ENCODE results near the gene SLC6A9. TPM values are rescaled to one million over a fixed set of nuclear protein-coding genes. Genes with fewer than 3 reads are reported as not detected.

SLC6A9 gene
- total and polyA plus RNA-seq, 2 donors from 2014 or later = 2.0 to 12.6 TPM

DNA sequence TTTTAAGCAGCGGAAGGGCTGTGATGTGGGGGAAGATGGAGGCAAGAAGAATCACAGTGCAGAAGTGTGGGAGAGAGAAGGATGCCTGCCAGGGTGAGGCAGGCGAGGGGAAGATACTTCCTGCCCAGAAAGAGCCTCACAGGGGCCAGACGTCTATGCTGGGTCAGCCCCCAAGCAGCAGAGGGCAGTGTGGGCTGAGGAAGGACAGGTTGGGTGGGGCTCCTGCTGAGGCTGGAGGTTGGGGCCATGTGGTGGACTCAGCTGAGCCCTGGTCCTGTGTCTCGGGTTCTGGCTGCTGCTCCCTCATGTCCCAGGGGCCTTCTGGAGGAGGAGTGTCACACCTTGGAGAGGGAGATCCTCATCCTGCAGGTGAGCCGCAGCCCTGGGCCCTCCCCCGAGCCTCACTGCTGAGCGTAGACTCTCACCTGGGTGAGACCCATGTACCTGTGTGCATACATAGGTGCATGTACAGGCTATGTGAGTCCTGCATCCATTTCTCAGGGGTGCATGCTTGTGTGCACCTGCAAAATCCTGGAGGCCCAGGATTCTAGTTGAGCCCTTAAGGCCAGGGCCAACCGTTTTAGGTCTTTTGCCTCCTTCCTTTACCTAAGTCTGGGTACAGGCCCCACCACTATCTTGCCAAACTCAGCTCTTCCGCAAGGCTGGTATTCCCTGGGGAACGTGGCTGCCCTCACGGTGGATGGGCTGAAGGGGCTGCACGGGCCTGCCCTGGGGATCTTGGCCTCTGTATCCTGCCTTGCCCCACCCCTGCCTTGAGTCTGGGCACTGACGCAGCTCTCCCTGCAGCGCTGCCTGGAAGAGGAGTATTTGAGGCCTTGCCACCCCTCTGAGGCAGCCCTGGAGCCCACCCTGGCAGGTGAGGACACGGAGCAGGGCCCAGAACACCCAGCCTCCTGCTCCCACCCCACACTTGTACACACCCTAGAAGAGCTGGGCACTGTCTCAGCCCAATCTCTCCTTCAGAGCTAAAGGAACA lies 36.2 kb downstream of the SLC6A9 start:
- TF ChIP-seq CTCF (IDR thresholded peaks at IDR 0.05; ENCODE audit: borderline replicate concordance, extremely low read depth, insufficient read depth) = no peak
- intact Hi-C loops (cut with DNase I) = no loop called here
- Histone ChIP-seq H3K4me1 (ENCODE audit: control insufficient read depth in 2 of 3, insufficient read depth in 2 of 3, low read depth in 1 of 3, low read length in 3 of 3) (peaks cover 0 to 14% (median 0%) of the 10 kb centered on the region in 3 donors), H3K9me3 (ENCODE audit: control insufficient read depth in 2 of 3, insufficient read depth in 1 of 3, low read length in 3 of 3) (no peaks in the 10 kb centered on the region), H3K4me3 (ENCODE audit: low read length in 3 of 3) (no peak overlapping the region), H3K27ac (ENCODE audit: low read depth in 2 of 2, low read length in 2 of 2) (no peak overlapping the region), H3K27me3 (ENCODE audit: control insufficient read depth, insufficient read depth, low read length) (no peaks in the 10 kb centered on the region), H3K36me3 (ENCODE audit: control insufficient read depth in 2 of 3, insufficient read depth in 3 of 3, low read length in 3 of 3) (no peaks in the 10 kb centered on the region), H3K9ac (ENCODE audit: low read length in 3 of 3) (no peak overlapping the region)
- no peak for FAIRE-seq
- DNase-seq = no peak

GRCh38 chr1:43994071-43994470 lies 37.2 kb downstream of the SLC6A9 start:
- no peaks in the 10 kb centered on the region for H3K36me3 ChIP-seq (ENCODE audit: control insufficient read depth in 2 of 3, insufficient read depth in 3 of 3, low read length in 3 of 3)
- no peaks in the 10 kb centered on the region for H3K9me3 ChIP-seq (ENCODE audit: control insufficient read depth in 2 of 3, insufficient read depth in 1 of 3, low read length in 3 of 3)
- H3K4me3 ChIP-seq (ENCODE audit: low read length in 3 of 3) = no peak overlapping the region
- peaks cover 0 to 14% (median 0%) of the 10 kb centered on the region in 3 donors for H3K4me1 ChIP-seq (ENCODE audit: control insufficient read depth in 2 of 3, insufficient read depth in 2 of 3, low read depth in 1 of 3, low read length in 3 of 3)
- no peak for TF ChIP-seq CTCF (IDR thresholded peaks at IDR 0.05; ENCODE audit: borderline replicate concordance, extremely low read depth, insufficient read depth)
- intact Hi-C loops (cut with DNase I) = no loop called here
- no peak overlapping the region for H3K9ac ChIP-seq (ENCODE audit: low read length in 3 of 3)
- DNase-seq (no peak), FAIRE-seq (no peak)
- H3K27ac ChIP-seq (ENCODE audit: low read depth in 2 of 2, low read length in 2 of 2) = no peak overlapping the region
- H3K27me3 ChIP-seq (ENCODE audit: control insufficient read depth, insufficient read depth, low read length) = no peaks in the 10 kb centered on the region

- DNase-seq = no peak
- Histone ChIP-seq H3K36me3 (ENCODE audit: control insufficient read depth in 2 of 3, insufficient read depth in 3 of 3, low read length in 3 of 3) (no peaks in the 10 kb centered on the region), H3K27me3 (ENCODE audit: control insufficient read depth, insufficient read depth, low read length) (no peaks in the 10 kb centered on the region), H3K27ac (ENCODE audit: low read depth in 2 of 2, low read length in 2 of 2) (no peak overlapping the region), H3K9me3 (ENCODE audit: control insufficient read depth in 2 of 3, insufficient read depth in 1 of 3, low read length in 3 of 3) (no peaks in the 10 kb centered on the region), H3K9ac (ENCODE audit: low read length in 3 of 3) (no peak overlapping the region), H3K4me3 (ENCODE audit: low read length in 3 of 3) (no peak overlapping the region), H3K4me1 (ENCODE audit: control insufficient read depth in 2 of 3, insufficient read depth in 2 of 3, low read depth in 1 of 3, low read length in 3 of 3) (peaks cover 0 to 14% (median 0%) of the 10 kb centered on the region in 3 donors)
- intact Hi-C loops (cut with DNase I) = no loop called here
- FAIRE-seq = no peak
- no peak for TF ChIP-seq CTCF (IDR thresholded peaks at IDR 0.05; ENCODE audit: borderline replicate concordance, extremely low read depth, insufficient read depth)
These were observed 37.9 kb downstream of the SLC6A9 start for GRCh38 chr1:43993206-43993914.

All from kidney (tissue), 14 donors.